ENCODE data around the gene PDE2A.
A peak's percentile ranks its signal among the peaks of the same experiment; 100 is the strongest.

Gene PDE2A

DNA sequence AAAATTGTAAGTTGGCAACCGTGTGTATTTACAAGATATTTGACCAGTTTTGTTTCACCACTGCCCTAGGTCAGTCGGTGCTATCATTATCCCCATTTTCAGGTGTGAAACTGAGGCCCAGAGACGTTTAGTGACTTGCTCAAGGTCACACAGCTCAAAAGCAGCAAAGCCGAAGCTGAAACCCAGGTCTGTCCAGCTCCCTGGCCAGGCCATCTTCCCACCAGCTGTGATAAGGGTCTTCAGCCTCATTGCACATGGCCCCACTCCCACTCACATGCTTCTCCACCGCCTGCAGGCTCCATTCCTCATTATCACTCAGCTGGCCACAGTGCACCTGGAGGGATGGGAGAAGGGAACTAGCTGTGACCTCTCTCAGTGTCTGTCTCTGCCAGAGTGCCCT lies 83.2 kb downstream of the PDE2A start:
- DNase-seq (ENCODE audit: low read depth in 2 of 2): no peak

DNA sequence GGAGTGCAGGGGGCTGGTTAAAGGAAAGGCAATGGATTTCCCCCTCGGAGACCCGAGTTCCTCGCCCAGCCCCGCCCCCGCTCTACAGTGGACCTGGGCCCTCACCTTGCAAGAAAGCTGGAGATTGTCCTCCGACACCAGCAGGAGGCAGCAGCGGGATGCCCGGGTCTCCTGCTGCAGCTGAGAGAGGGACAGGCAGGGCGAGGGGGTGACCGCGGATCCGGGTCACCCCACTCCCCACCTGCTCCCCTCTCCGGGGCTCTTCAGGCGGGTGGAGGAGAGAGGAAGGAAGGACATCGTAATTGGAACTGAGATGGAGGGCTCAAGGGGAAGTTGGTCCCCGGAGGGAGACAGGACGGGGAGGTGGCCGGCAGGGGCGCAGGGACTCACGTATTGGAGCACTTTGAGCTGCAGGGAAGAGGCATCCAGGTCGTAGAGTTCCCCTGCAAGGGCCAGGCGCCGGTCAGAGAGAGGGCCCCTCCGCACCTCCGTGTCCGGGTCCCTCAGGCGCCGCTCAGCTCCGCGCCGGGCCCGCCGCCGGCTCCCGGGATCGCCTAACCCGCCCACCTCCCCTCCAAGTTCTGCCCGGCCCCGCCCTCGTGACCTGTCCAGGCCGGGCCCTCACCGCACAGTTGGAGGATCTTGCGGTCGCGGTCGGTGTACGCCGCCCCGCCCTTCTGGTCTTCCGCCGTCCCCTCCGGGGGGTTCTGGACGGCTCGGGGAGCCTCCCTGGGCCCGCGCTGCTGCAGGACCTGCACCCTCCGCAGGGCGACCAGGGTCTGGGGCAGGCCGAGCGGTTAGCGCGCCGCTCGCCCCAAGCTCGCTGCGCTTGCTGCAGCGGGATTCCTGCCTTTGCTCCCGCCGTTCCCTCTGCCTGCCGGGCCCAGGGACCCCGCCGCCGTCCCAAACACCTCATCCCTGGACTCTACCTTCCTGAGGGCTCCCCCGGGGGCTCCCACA lies 84.1 kb downstream of the PDE2A start:
- peak; percentile 24 to 48 for DNase-seq (ENCODE audit: low read depth in 2 of 2)

DNA sequence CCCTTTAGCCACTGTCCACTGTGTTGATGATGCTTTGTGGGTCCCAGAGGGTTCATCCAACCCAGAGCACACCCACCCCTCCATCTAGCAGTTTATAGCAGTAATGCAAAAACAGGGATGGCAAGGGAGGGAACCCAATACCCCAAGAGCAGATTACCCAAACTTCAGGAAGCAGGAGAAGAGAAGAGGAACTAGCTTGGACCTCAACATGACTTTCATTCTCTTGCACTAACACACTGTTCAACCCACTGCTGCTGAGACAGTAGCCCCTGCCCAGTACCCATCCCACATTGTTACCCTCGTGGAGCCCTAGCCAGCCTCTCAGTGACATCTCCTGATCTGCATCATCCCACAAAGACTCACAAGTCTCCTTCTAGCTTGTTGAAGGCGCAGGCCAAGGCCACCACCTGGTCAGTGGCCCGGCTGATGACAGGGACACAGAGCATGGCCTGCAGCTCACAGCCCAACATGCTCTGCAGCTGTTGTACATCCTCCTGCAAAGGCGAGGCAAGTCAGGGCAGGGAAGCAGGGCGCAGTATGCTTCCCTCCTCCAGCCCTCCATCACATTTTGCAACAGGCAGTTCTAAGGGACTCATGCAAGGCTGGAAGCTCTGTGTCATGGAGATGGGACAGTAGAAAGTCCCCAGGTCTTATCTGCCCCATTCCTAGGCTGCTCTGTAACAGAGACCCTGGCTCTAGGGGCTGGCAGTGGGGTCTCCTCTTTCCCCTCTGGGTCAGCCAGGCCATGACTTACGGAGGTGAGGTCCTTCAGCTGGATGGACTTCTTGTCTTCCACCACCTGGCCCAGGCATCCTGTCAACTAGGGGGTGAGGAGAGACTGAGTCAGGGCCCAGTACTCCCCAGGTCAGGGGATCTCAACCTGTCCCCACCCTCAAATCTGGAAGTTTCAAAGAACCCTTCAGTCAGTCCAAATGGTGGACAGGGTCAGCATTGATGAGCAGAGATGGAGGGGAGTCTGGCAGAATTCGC lies 85.5 kb downstream of the PDE2A start:
- DNase-seq (ENCODE audit: low read depth in 2 of 2): no peak

DNA sequence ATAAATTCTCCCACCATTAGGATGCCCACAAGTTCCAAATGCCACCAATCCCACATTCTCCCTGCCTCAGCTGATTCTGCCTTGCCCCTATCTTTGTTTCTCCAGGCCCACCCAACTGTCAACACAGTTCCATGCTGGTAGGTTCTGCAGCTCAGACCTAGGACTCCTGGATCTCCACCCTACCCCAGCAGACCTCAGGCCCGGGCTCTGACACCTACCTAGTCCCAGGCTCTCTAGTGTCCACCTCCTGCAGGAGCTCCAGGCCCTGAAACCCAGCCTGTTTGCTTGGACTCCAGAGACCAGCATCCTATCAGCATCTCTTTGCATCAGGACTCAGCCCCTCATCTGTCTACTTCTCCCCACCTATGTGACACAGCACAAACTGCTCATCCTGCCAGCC lies 86.5 kb downstream of the PDE2A start:
- DNase-seq (ENCODE audit: low read depth in 2 of 2): no peak

DNA sequence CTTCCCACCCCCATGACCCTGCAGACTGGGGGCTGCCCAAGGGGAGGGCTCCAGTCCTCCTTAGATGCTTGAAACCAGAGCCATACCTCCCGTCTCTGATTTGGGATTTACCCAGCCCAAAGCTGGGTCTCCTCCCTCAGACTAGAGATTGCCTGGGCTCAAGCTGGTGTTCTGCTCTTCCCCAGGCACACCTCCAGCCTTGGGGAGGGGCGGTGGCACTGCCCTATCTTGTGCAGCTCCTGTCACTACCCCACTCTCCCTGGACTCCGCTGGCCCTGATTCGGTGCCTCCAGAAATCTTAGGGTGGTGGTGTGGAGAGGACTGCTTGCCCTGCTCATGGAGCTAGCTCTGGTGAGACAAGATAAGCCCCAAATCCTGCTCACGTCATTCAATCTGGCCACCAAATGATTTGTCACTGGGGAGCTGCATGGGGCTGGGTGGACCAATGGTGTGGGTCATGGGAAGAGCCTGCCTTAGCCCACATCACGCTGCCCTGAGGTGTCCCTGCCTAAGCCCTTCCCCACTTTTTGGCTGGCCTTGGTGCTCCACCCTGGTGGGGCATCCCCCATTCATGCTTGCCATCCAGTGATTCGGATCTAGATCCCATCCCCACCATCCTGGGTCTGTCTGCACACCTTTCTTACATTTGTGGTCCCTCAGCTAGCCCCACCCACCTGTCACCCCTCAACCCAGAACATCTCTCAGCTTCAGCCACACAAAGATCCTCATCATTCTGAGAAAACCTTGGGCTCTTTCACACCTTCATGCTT lies 87.7 kb downstream of the PDE2A start:
- no peak for DNase-seq (ENCODE audit: low read depth in 2 of 2)

- peak; percentile 37 to 78 for DNase-seq (ENCODE audit: low read depth in 2 of 2)
Observed at GRCh38 chr11:72585762-72586311, 88.4 kb downstream of the PDE2A start.

DNA sequence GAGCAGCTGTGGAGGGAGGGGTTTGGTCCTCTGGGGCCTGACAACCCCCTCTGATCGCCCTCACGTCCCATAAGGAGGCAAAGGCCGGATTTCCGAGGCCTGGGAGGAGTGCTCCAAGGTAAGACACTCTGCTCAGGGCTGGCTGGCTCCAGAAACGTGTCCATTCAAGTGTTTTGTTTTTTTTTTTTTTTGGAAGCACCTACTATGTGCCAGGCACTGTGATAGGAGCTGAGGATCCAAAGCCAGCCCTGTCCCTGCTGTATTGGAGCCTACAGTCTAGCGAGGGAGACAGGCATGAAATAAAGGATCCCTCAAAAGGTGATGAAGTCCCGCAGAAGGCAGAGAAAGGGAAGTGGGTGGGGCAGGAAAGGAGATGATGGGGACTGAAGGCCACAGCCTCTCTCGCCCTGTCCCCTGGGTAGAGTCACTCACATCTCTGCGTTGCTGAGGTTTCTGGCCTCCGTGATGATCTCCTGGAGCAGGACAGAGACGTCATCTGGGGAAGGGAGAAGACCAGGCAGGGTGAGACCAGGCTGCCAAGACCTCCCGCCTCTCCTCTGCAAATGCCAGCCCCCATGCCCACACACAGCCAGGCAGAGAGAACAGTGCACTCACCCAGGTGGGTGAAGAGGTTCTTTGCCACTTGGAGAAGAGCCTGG lies 89.2 kb downstream of the PDE2A start:
- DNase-seq (ENCODE audit: low read depth in 2 of 2): no peak

DNA sequence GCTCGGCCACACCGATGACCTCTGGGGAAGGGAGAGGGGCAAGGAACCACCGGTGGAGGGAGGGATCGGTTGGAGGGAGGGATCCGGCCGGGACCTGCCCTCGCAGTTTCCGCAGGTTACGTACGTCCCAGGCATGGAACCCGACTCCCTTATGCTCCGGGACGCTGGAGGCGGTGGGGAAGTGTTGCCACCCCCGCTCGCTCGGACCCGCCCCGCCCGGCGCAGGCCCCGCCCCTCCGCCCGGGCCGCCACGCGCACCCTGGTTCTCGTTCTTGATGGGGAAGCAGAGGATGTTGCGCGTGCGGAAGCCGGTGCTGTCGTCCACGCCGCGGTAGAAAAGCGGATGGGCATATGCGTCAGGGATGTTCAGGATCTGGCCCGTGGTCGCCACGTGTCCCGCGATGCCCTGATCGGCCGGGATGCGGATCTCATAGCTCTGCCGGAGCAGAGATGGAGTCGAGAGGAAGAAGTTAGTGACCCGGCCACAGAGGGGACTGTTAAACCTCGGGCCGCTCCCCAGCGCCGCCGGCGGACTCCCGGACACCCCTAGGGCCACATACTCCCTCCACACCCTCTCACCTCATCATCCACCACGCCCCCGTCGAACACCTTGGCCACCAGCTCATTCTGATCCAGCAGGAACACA lies 89.8 kb downstream of the PDE2A start:
- peak in 1 of 2 donors; percentile 40 for DNase-seq (ENCODE audit: low read depth in 2 of 2)

DNA sequence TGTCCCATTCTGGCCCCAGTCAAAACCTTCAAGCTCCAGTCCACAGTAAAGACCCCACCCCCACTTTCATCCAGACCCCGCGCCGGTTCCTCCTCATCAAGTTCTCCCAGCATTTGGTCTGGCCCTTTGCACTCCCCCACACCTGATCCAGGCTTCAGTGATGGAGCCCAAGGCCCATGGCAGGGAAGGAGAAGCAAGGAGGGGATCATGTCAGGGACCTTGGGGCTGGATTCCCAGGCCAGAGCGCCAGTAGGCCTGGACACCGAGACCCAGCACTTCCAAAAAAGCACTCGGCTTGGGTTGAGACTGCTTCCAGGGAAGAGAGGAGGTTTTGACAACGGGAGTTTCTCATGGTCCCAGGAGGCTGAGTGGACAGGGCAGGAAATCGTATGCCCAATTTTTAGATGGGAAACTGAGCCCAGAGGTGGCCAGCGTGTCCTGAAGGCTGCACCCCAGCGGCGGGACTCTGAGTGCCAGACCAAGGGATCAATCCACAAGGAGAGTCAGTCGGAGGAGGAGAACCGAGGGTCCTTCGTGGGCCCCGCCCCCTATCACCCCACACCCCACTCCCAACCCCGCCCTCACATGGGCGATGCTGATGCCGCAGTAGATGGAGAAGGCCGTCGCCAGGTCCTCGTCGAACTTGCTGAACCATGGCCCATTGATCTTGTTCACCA lies 90.5 kb downstream of the PDE2A start:
- no peak for DNase-seq (ENCODE audit: low read depth in 2 of 2)

DNA sequence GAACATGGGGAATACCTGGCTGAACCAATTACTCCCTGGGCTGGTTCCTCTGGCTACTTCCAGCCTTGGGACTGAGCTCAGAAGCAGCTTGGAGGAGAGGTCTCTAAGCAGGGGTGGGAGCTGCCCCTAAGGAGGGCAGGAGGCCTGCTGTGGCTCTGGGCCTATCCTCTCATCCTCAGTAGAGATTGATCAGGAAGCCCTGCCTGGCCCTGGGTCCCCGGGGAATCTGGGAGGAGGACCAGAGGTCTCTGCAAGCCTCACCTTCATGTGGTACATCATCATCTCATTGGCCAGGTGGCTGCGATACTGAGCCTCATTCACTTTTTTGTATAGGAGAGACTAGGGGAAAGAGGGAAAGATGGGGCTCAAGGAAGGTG lies 91.1 kb downstream of the PDE2A start:
- DNase-seq (ENCODE audit: low read depth in 2 of 2): no peak

DNA sequence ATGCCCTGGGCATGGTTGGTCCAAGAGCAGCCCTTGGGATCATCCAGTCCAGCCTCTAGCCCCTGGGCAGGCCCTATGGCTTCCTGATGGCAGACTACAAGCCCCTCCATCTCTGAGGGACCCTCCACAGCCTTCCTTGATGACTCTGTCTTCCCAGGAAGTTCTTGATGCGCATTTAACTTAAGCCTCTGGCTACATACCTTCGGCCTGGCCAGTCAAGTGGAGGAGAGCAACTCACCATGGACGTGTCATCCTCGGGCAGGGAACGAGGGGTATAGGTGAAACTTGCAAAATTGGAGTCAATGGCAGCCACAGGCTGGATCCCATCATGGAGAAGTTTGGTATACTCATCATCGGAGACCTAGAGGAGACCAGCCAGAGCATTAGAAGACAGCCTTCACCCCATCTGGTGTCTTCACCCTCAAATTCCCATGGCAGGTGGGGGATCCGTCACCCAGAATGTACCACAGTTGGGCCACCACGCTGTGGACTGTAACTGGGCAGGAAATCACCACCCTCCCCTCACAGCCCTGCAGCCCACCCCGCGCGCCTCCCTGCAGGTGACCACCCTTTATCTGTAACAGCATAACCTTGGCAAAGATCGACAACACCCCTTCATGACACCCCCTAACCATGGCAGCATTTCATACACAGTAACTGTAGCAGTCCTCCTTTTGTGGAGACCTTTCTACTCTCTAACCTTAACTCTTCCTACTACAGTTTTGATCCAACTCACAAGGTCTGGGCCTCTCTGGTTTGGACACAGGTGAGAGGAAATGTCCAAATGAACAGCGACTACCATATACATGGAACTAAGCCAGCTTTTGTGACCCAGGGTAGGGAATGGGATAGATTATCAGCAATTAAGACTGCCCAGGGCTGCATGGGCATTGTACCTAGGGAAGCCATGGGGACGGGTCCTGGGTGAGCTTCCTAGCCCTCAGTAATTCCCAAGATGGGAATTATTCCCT lies 91.7 kb downstream of the PDE2A start:
- DNase-seq (ENCODE audit: low read depth in 2 of 2): no peak

DNA sequence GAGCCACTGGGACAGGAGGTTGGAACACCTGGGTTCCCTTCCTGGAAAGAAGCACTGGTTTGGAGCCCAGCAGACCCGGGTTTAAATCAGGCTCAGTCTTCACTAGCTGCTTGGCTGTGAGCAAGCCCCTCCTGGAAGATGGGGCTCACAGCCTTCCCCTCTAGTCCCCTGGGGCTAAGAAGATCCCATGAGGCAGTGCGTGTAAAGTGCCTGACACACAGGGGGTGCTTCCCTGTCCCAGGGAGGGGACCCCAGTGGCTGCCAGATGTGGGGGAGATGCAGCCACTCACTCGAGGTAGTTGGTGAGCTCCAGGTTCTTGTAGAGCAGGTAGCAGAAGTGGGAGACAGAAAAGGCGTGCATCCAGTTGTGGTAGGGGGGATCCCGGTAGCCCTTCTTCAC lies 93.2 kb downstream of the PDE2A start:
- no peak for DNase-seq (ENCODE audit: low read depth in 2 of 2)

- DNase-seq (ENCODE audit: low read depth in 2 of 2): no peak
Observed at GRCh38 chr11:72580642-72580950, 93.6 kb downstream of the PDE2A start.

- no peak for DNase-seq (ENCODE audit: low read depth in 2 of 2)
Observed at GRCh38 chr11:72579816-72580641, 94.2 kb downstream of the PDE2A start.

DNA sequence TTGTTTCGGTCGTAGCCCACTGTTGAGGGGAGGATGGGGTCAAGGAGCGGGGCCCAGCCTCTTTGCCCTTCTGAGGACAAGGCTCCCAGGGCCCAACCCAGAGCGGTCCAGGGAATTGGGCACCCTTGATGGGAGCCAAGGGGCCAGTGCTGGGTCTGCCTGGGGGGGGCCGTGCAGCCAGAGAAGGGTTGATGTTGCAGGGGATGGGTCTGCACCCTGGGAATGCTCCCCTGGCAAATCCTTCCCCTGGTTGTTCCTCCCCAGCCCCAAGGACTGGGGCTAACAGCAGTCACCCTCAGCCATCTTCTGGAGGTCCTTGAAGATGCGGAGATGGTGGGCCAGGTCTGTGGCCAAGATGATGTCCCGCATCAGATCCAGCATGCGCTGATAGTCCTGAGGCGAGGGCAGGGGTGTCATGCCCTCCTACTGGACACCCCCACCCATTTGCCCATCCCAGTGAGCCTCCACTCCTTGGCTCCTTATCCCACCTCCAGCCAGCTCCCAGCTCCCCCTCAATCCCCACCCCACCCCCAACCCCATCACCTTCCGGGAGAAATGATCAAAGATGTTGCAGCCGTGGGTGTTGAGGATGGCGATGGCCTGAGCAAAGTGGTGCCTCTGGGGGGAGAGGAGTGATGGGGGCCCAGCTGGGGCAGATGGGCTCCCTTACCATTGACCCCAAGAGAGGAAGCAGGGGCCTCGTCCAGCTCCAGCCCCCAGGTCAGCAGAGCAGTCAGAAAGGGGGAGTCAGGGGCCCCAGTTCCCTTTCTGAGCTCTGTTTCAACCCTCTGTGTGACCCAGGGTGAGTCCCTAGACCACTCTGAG lies 95.0 kb downstream of the PDE2A start:
- DNase-seq (ENCODE audit: low read depth in 2 of 2): no peak

DNA sequence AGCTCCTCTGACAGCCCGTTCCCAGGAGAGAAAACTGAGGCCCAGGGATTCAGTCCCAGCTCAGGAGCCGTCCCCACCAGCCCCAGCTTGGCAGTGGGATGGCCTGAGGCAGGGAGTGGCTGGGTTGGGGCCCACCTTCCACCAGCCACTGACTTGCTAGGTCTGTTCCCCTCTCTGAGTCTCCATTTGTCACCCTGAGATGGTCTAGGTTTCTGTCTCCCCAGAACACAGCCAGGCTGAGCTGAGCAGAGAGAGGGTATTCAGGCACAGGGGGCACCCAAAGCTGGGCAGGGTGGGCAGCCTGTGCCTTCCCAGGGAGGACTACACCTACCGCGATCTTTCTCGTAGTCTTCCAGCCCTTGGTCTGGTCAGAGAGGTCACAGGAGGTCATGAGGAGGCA lies 95.7 kb downstream of the PDE2A start:
- no peak for DNase-seq (ENCODE audit: low read depth in 2 of 2)

DNA sequence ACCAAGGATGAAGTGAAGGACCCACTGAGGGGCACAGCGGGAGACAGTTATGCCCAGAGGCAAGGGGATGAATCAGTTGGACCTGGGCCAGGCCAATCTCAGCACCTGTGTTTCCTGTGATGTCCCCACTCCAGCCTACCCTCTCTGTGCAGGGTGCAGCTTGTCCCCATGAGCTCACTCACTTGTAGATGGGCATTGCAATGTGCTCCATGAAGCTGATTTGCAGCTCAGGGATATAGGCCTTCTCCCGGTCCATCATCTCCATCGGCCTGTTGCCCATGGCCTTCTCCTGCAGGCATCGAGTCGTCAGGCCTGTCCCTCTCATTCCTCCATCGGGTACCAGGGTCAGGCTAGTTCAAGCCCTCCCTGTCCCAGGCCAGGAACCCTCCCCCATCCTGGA lies 96.2 kb downstream of the PDE2A start:
- DNase-seq (ENCODE audit: low read depth in 2 of 2): no peak
